HG03064 (cell line): ENCODE results near the gene ZNF511.

Source experiments
- ATAC-seq: cut with Tn5 transposase; IDR thresholded peaks from one replicate; pipeline ENCODE4 v1.9.1; 2021; ENCODE audit warnings: low read depth; ENCODE audit not compliant: unreplicated experiment

ZNF511 gene

DNA sequence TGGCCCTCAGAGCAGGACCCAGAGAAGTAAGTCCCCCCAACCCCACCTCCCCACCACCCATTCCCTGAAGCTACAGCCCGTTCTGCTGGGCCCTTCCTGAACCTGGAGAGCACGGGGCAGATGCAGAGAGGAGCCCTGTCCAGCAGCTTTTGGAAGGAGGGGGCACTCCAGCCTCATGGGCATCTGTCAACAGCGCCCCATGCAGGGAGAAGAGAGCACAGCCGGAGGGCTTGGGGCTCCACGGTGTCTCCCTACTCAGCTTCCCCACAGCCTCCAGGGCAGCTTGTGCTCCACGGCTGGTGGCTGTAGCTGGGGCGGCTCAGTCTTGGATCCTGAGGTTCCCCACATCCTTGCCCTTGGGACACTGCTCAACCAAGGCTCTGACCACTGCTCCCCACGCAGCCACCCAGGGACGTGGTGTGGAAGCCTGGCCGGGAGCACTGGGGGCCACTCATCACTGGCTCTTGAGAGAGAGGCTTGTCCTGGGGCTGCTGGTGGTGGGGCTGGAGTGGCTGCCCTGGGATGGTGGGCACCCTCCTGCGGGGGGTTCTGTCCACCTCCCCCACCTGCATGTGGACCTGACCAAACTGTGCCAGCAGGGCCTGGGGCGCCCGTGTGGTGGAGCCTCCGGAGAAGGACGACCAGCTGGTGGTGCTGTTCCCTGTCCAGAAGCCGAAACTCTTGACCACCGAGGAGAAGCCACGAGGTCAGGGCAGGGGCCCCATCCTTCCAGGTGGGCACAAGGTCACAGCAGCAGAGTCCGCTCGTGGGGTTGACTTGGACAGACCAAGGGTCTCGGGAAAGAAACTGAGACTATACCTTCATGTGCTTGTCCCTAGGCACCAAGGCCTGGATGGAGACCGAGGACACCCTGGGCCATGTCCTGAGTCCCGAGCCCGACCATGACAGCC, 42.9 kb downstream of the ZNF511 start:
- no peak for ATAC-seq

DNA sequence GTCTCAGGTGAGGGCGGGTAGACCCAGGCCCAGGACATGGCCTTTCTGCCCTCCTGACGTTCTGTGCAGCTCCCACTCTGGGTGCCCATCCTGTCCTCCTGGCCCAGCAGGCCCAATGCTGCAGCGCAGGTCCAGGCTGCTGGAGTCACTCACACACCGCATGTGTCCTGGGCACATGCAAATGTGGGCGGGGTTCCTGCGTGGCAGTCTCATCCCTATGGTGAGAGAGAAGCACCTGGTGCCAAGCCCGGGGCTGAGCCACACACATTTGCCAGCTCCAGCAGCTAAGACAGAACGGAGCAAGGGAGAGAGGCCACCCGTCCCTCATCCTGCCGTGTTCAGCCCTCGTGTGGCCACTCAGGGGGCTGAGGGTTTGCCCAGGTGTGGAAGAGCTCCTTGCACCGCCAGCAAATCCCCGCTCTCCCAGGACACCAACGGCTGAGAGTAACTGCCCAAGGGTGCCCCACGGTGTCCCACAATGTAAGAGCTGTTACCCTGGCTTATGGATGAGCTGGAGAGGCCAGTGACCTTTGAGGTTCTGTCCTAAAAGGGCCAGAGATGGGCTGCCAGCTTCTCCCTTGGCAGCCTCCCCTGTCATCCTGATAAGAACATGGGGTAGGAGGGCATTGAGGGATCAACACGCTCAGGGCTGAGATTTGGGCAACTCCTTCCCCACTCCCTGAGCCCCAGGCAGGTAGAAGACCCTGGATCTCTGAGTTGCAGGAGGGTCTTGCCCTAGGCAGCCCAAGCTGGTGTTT, 44.7 kb downstream of the ZNF511 start:
- no peak for ATAC-seq

- no peak for ATAC-seq
These were observed 45.4 kb downstream of the ZNF511 start for GRCh38 chr10:133353988-133354605.

GRCh38 chr10:133354672-133355240, 46.0 kb downstream of the ZNF511 start:
- ATAC-seq = no peak

- ATAC-seq = no peak
These were observed 46.6 kb downstream of the ZNF511 start for GRCh38 chr10:133355266-133355665.

DNA sequence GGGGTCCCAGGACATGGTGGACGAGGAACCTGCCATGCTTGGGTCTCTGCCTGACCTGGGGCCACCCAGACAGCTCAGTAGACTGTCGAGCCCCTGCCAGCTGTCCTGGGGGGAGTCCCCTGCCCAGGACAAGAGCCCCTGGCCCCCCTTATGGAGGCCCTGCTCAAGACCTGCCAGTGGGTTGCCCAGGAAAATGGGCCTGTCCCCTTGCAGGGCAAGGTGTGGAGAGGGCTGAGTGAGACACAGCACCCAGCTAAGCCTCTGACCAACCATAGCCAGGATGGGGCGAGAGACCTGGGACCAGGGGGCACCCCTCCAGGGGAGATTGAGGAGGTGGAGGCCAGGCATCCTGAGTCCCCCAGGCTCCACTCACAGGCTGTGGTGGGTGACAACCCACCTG, 47.3 kb downstream of the ZNF511 start:
- no peak for ATAC-seq

GRCh38 chr10:133356549-133357284, 48.0 kb downstream of the ZNF511 start:
- ATAC-seq = no peak

DNA sequence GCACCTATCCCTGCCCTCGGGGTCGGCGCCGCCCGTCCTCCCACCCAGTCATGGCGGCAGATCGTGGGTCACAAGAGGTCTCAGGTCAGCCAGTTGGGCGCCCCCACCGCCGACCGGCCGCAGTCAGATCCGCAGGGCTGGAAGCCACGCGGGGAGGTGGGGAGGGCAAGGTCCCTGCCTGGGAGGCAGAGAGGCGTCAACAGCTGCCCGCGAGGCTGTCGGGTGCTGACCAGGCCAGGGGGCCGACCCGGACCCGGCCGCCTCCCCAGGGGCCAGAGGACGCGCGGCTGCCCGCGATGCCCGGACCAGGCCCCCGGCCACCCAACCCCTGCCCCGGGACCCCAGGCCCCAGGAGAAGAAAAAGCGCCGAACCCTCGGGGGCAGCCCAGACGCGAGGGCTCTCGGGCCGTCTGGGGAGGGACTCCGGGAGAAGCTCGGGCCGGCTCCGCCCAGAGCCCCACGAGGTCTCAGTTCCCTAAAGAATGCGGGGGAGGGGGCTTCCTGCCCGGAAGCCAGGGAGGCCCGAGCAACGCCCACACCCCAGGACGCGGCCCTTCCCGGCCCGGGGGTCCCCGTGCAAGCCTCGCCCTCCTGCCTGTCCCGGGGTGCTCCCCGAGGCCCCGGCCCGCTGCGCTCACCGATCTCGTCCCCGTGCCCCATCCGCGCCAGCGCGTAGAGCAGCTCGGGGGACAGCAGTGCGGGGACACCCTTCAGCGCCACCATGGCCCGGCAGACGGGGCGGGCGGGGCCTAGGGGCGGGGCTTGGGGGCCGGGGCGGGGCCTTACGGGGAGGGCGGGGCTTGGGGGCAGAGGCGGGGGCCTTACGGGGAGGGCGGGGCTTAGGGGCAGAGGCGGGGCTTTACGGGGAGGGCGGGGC, 48.8 kb downstream of the ZNF511 start, which contains the start of gene FUOM:
FUOM (minus strand) TSS at position 735 of the 877 bp plus-strand sequence; CDS start at position 723, 12 bp downstream.
- peak; percentile 63 for ATAC-seq

DNA sequence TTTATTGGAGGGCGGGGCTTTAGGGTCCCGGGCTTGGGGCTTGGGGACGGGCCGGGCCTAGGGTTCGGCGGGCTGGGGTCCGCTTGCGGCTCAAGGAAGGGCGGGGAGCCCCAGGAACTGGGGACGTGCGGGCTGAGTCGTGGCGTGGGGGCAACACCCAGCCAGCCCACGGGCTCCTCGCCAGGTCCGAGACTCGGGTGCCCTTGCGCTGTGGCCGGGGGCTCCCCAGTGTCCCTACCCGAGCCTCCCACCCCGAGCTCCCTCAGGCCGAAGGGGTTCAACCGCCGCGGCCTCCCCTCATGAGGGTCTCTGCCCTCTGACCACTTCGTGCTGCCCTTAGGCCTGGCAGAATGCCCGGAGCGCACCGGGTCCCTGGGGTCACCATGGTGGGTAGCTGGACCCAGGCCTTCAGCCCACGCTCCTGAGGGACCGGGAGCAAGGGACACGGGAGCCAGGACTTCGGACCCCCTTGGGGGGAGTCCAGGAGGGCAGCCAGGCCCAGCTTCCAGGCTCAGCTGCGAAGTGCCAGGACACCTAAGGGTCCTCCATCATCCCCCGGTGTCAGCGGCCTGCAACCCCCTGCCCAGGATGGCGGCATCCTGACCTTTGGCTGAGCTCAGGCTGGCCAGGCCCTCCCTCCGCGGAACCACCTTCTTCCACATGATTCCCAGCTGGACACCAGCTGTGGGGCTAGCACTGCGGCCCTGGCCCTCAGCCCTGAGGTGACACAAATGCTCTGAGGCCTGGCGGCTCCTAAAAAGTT, 49.6 kb downstream of the ZNF511 start:
- no peak for ATAC-seq

DNA sequence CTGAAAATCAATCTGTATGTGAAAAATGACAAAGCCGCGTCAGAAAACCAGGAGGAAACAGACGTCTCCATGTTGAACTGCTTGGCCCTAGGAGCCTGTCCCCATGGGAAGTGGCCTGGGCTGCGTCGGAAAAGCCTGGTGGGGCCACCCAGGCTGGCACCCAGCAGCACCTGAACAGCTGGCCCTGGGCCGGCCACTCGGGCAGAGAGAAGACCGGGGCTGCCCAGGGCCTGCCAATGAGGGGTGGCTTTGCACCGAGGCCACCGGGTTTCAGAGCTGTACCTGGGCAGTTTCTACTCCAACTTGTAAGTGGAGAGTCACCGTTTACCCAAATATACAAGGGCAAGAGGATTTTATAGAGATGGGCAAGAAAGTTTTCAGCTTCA, 50.2 kb downstream of the ZNF511 start:
- no peak for ATAC-seq

DNA sequence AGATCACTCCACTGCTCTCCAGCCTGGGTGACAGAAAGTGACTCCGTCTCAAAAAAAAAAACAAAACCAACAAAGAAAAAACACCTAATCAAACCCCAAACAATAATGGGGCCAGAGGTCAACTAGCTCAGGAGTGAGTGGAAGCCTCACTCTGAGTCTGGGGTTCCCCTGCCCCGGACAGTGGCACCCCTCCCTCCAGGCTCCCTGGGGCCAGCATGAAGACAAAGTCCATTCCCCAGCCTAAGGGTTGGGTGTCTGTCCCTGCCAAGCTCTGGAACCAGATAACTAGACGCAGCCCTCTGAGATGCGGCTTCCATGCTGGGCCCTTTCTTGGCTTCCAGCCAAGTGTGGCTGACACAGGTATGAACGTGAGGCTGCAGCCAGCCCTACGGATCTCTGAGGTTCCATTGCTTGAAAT, 50.8 kb downstream of the ZNF511 start:
- ATAC-seq = no peak

DNA sequence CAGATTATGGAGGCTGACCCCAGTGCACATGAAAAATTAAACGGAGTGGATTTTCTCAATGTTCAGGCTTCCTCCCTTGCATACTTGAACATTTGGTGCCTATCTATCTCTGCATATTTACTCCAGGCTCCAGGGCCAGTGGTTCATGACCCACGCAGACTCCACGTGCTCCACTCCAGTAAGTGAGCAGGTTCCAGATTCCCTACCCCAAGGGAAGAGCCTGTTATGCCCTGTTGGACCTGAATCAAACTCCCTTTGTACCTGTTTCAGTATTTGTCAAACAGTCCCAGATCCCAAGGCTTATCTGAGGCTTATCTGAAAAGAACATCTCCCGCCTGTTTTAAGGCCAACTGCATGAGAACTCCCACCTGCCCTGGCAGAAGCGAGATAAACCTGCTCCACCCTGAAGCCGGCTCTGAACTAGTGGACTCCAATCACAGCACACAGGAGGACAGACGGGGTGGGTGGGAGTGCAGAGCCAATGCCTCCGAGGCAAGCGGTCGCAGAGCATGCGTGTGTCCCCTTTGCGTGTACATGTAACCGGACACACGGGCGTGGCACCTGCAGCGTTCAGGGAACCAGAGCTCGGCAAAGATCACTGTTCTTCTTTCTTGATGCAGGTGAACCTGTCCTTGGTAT, 51.4 kb downstream of the ZNF511 start:
- ATAC-seq = no peak

DNA sequence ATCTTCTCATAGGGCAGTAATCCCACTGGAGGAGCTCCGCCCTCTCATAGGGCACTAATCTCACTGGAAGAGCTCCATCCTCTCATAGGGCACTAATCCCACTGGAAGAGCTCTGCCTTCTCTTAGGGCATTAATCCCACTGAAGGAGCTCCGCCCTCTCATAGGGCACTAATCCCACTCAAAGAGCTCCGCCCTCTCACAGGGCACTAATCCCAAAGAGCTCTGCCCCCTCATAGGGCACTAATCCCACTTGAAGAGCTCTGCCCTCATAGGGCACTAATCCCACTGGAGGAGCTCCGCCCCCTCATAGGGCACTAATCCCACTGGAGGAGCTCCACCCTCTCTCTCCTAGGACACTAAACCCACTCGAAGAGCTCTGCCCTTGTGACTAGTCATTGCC, 52.5 kb downstream of the ZNF511 start:
- ATAC-seq = no peak

DNA sequence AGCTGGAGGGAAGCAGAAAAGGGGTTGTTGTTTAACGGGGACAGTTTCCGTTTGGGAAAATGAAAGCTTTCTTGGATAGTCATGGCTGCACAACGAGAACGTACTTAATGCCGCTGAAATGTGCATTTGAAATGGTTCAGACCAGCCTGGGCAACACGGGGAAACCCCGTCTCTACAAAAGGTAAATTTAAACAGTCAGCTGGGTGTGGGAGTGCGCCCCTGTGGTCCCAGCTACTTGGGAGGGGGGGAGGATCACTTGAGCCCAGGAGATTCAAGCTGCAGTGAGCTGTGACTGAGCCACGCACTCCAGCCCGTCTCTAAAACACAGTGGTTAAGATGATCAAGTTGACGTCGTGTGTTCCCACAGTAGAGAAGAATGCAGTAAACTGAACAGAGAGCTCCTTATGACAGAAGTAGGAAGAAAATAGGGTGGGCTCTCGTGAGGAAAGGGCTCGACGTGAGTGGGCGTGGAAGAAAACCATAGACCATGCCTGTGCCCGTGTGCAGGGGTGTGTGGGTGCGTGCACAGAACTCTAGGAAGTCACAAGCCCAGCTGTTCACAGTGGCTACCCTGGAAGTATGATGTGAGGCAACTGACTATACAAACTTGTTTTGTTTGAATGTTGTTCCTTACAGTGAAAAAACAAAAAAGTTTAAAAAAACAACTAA, 53.2 kb downstream of the ZNF511 start:
- no peak for ATAC-seq
